ENCODE data around the gene PAPOLG. TPM values are rescaled to one million over a fixed set of nuclear protein-coding genes. Genes with fewer than 3 reads are reported as not detected.

Gene PAPOLG
- total and polyA plus RNA-seq, 9 of the 15 experiments (the other 6 are each of a cell fraction or from before 2014, with no cell fraction given): 3.9 to 16.3 (median 10.0) TPM

DNA sequence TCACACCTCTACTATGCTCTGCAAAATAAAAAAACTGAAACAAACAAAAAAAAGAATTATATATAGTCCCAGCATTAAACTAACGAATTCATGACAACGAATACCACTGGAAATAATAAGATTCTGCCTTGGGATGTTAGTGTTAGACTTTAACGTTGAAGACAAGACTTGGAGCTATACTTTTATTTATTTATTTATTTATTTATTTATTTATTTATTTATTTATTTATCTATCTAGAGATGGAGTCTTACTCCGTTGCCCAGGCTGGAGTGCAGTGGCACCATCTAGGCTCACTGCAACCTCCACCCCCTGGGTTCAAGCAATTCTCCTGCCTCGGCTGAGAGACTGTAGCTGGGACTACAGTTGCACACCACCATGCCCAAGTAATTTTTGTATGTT lies 27.2 kb upstream of the PAPOLG start:
- POLR2A ChIA-PET: no interaction called here
- no peak for FAIRE-seq
- Histone ChIP-seq H3K9me1 (ENCODE audit: control insufficient read depth, insufficient read depth, low read length) (no peaks in the 10 kb centered on the region), H2AFZ (ENCODE audit: low read depth, low read length) (no peak overlapping the region), H3K27me3 (ENCODE audit: control insufficient read depth in 2 of 2, insufficient read depth in 2 of 2, low read length in 2 of 2) (peaks cover 10 to 15% of the 10 kb centered on the region in 2 experiments; a peak in 4 of 5 replicates), H3K4me3 (no peak overlapping the region), H3K9ac (ENCODE audit: insufficient read depth in 1 of 2, low read depth in 2 of 2, low read length in 2 of 2) (no peak overlapping the region), H3K27ac (ENCODE audit: extremely low read depth, low read depth, low read length) (no peak overlapping the region), H3K9me3 (replicated peaks; ENCODE audit: control insufficient read depth, insufficient read depth, low read depth, low read length) (no peaks in the 10 kb centered on the region), H3K79me2 (ENCODE audit: control insufficient read depth, insufficient read depth, low read length) (no peaks in the 10 kb centered on the region), H3K4me1 (replicated peaks in 1 of 2; ENCODE audit: control insufficient read depth in 2 of 2, insufficient read depth in 2 of 2, low read length in 2 of 2) (no peaks in the 10 kb centered on the region), H4K20me1 (replicated peaks; ENCODE audit: control insufficient read depth, insufficient read depth, low read length) (no peaks in the 10 kb centered on the region), H3K4me2 (ENCODE audit: insufficient read depth, low read length) (no peak overlapping the region), H3K36me3 (ENCODE audit: control insufficient read depth, insufficient read depth, low read length) (no peaks in the 10 kb centered on the region)
- CTCF ChIA-PET (ENCODE audit: low intra/inter-chr PET ratio): no interaction called here
- intact Hi-C loops (cut with micrococcal nuclease) (no loop called here), in situ Hi-C loops (cut with MboI) (no loop called here)
- TF ChIP-seq HIVEP1 (CRISPR knock-in tag; IDR thresholded peaks at IDR 0.05) (no peak), MTA1 (IDR thresholded peaks at IDR 0.05; ENCODE audit: borderline replicate concordance) (no peak), SREBF1 (IDR thresholded peaks at IDR 0.05; ENCODE audit: borderline replicate concordance, low read depth, low read length) (no peak), SNIP1 (IDR thresholded peaks at IDR 0.05; ENCODE audit: low read depth) (no peak), MEIS2 (IDR thresholded peaks at IDR 0.05; ENCODE audit: partially characterized antibody) (no peak), RBM22 (IDR thresholded peaks at IDR 0.05; ENCODE audit: low read depth, low read length, poor library complexity, severe bottlenecking) (no peak), KDM4B (IDR thresholded peaks at IDR 0.05; ENCODE audit: borderline replicate concordance in 2 of 2, low read depth in 1 of 2) (no peak), ZKSCAN1 (IDR thresholded peaks at IDR 0.05; ENCODE audit: low read depth, low read length) (no peak)
- TF ChIP-seq, protein P1, sequence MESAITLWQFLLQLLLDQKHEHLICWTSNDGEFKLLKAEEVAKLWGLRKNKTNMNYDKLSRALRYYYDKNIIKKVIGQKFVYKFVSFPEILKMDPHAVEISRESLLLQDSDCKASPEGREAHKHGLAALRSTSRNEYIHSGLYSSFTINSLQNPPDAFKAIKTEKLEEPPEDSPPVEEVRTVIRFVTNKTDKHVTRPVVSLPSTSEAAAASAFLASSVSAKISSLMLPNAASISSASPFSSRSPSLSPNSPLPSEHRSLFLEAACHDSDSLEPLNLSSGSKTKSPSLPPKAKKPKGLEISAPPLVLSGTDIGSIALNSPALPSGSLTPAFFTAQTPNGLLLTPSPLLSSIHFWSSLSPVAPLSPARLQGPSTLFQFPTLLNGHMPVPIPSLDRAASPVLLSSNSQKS (CRISPR knock-in tag; IDR thresholded peaks at IDR 0.05): no peak
- TF ChIP-seq, protein P2, sequence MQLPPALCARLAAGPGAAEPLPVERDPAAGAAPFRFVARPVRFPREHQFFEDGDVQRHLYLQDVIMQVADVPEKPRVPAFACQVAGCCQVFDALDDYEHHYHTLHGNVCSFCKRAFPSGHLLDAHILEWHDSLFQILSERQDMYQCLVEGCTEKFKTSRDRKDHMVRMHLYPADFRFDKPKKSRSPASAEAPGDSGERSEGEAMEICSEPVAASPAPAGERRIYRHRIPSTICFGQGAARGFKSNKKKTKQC (CRISPR knock-in tag; IDR thresholded peaks at IDR 0.05): no peak
- TF ChIP-seq, protein P3, sequence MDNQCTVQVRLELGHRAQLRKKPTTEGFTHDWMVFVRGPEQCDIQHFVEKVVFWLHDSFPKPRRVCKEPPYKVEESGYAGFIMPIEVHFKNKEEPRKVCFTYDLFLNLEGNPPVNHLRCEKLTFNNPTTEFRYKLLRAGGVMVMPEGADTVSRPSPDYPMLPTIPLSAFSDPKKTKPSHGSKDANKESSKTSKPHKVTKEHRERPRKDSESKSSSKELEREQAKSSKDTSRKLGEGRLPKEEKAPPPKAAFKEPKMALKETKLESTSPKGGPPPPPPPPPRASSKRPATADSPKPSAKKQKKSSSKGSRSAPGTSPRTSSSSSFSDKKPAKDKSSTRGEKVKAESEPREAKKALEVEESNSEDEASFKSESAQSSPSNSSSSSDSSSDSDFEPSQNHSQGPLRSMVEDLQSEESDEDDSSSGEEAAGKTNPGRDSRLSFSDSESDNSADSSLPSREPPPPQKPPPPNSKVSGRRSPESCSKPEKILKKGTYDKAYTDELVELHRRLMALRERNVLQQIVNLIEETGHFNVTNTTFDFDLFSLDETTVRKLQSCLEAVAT (IDR thresholded peaks at IDR 0.05): no peak
- TF ChIP-seq, protein P4, sequence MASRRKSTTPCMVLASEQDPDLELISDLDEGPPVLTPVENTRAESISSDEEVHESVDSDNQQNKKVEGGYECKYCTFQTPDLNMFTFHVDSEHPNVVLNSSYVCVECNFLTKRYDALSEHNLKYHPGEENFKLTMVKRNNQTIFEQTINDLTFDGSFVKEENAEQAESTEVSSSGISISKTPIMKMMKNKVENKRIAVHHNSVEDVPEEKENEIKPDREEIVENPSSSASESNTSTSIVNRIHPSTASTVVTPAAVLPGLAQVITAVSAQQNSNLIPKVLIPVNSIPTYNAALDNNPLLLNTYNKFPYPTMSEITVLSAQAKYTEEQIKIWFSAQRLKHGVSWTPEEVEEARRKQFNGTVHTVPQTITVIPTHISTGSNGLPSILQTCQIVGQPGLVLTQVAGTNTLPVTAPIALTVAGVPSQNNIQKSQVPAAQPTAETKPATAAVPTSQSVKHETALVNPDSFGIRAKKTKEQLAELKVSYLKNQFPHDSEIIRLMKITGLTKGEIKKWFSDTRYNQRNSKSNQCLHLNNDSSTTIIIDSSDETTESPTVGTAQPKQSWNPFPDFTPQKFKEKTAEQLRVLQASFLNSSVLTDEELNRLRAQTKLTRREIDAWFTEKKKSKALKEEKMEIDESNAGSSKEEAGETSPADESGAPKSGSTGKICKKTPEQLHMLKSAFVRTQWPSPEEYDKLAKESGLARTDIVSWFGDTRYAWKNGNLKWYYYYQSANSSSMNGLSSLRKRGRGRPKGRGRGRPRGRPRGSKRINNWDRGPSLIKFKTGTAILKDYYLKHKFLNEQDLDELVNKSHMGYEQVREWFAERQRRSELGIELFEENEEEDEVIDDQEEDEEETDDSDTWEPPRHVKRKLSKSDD (conservative IDR thresholded peaks at IDR 0.05; ENCODE audit: low read length): no peak
- ATAC-seq: no peak
- no TSS peak for BruUV-seq (replicated peaks)
- 3% methylated on average over 5 of the region's 5 CpGs for WGBS (ENCODE audit: insufficient coverage, low coverage, missing lambda C conversion rate)
- no peak for DNase-seq (ENCODE audit: extremely low read depth in 1 of 4, low spot score in 3 of 4)
